Measurements from ENCODE around the gene NEK6.

NEK6 gene

GRCh38 chr9:124384210-124384609 lies 126.5 kb downstream of the NEK6 start:
- no peak overlapping the region for H2BK12ac ChIP-seq (ENCODE audit: low read length in 2 of 2)
- no peaks in the 10 kb centered on the region for H3K27me3 ChIP-seq (ENCODE audit: control insufficient read depth in 1 of 2, insufficient read depth in 1 of 2, low read length in 2 of 2)
- peaks cover 15 to 43% of the 10 kb centered on the region in 2 experiments for H3K36me3 ChIP-seq (ENCODE audit: control insufficient read depth in 1 of 2, insufficient read depth in 2 of 2, low read depth in 1 of 2, low read length in 2 of 2)
- no peaks in the 10 kb centered on the region for H3K9me3 ChIP-seq (ENCODE audit: control insufficient read depth, low read length)
- no peak overlapping the region for H3K14ac ChIP-seq (ENCODE audit: low read length in 2 of 2)
- H3K27ac ChIP-seq (ENCODE audit: low read length, poor library complexity, severe bottlenecking) = no peak overlapping the region
- H3K79me1 ChIP-seq (replicated peaks; ENCODE audit: low read length, poor library complexity, severe bottlenecking) = peaks cover 27% of the 10 kb centered on the region
- H3K23ac ChIP-seq (ENCODE audit: low read length in 2 of 2) = no peak overlapping the region
- no peak overlapping the region for H3K4me3 ChIP-seq (ENCODE audit: insufficient read depth in 1 of 2, low read depth in 1 of 2, low read length in 2 of 2)
- no peak overlapping the region for H2AK5ac ChIP-seq (ENCODE audit: low read length, severe bottlenecking)
- DNase-seq = no peak
- H3K4ac ChIP-seq (ENCODE audit: low read depth in 1 of 2, low read length in 2 of 2) = no peak overlapping the region
- no peak overlapping the region for H3K9ac ChIP-seq (ENCODE audit: low read length)
- no peak overlapping the region for H4K8ac ChIP-seq (ENCODE audit: low read length)
- H2BK5ac ChIP-seq (ENCODE audit: low read depth, low read length, poor library complexity, severe bottlenecking) = no peak overlapping the region
- H3K4me1 ChIP-seq (ENCODE audit: control insufficient read depth, insufficient read depth, low read depth, low read length) = peaks cover 11% of the 10 kb centered on the region
- H2BK120ac ChIP-seq (ENCODE audit: low read depth, low read length) = no peak overlapping the region
- no peak overlapping the region for H4K91ac ChIP-seq (ENCODE audit: low read length)
- no peak overlapping the region for H2AFZ ChIP-seq (ENCODE audit: low read depth, low read length)
- H3K18ac ChIP-seq (ENCODE audit: low read depth in 1 of 2, low read length in 2 of 2) = no peak overlapping the region
- H2BK15ac ChIP-seq (ENCODE audit: low read depth, poor library complexity, severe bottlenecking) = no peak overlapping the region
- no peak overlapping the region for H3K4me2 ChIP-seq (ENCODE audit: low read length, poor library complexity, severe bottlenecking)
- over 99% methylated on average over 7 of the region's 7 CpGs for WGBS

DNA sequence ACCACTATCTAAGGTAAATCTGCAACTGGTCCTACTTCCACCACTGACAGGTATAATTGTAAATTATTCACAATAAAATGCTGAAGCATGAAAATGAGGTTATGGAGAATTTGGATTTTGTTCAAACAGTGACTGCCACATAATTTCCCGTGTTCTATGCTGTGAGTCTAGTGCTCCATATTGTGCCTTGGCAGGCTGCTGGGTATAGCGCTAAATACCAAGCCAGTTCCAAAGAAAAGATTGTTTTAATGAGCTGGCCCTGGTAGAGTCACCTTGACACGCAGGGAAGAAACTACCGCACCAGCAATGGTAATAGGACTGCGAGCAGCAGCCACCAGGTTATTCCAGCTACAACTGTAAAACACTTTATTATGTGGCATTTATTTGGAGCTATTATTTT lies 127.1 kb downstream of the NEK6 start:
- Histone ChIP-seq H2BK12ac (ENCODE audit: low read length in 2 of 2) (no peak overlapping the region), H3K4me1 (ENCODE audit: control insufficient read depth, insufficient read depth, low read depth, low read length) (peaks cover 16% of the 10 kb centered on the region), H3K14ac (ENCODE audit: low read length in 2 of 2) (no peak overlapping the region), H2BK120ac (ENCODE audit: low read depth, low read length) (no peak overlapping the region), H2BK5ac (ENCODE audit: low read depth, low read length, poor library complexity, severe bottlenecking) (no peak overlapping the region), H2BK15ac (ENCODE audit: low read depth, poor library complexity, severe bottlenecking) (no peak overlapping the region), H3K27ac (ENCODE audit: low read length, poor library complexity, severe bottlenecking) (no peak overlapping the region), H3K23ac (ENCODE audit: low read length in 2 of 2) (no peak overlapping the region), H3K36me3 (ENCODE audit: control insufficient read depth in 1 of 2, insufficient read depth in 2 of 2, low read depth in 1 of 2, low read length in 2 of 2) (peaks cover 17 to 37% of the 10 kb centered on the region in 2 experiments), H3K4me2 (ENCODE audit: low read length, poor library complexity, severe bottlenecking) (no peak overlapping the region), H3K4me3 (ENCODE audit: insufficient read depth in 1 of 2, low read depth in 1 of 2, low read length in 2 of 2) (no peak overlapping the region), H3K79me1 (replicated peaks; ENCODE audit: low read length, poor library complexity, severe bottlenecking) (peaks cover 24% of the 10 kb centered on the region), H4K8ac (ENCODE audit: low read length) (no peak overlapping the region), H3K4ac (ENCODE audit: low read depth in 1 of 2, low read length in 2 of 2) (no peak overlapping the region), H3K9ac (ENCODE audit: low read length) (no peak overlapping the region), H2AK5ac (ENCODE audit: low read length, severe bottlenecking) (no peak overlapping the region), H3K27me3 (ENCODE audit: control insufficient read depth in 1 of 2, insufficient read depth in 1 of 2, low read length in 2 of 2) (no peaks in the 10 kb centered on the region), H2AFZ (ENCODE audit: low read depth, low read length) (no peak overlapping the region), H3K18ac (ENCODE audit: low read depth in 1 of 2, low read length in 2 of 2) (no peak overlapping the region), H4K91ac (ENCODE audit: low read length) (no peak overlapping the region), H3K9me3 (ENCODE audit: control insufficient read depth, low read length) (no peaks in the 10 kb centered on the region)
- DNase-seq = no peak
- WGBS = over 99% methylated on average over 4 of the region's 5 CpGs

- Histone ChIP-seq H2AK5ac (ENCODE audit: low read length, severe bottlenecking) (no peak overlapping the region), H2AFZ (ENCODE audit: low read depth, low read length) (no peak overlapping the region), H4K91ac (ENCODE audit: low read length) (no peak overlapping the region), H3K27me3 (ENCODE audit: control insufficient read depth in 1 of 2, insufficient read depth in 1 of 2, low read length in 2 of 2) (no peaks in the 10 kb centered on the region), H3K27ac (ENCODE audit: low read length, poor library complexity, severe bottlenecking) (no peak overlapping the region), H3K9me3 (ENCODE audit: control insufficient read depth, low read length) (no peaks in the 10 kb centered on the region), H3K4me2 (ENCODE audit: low read length, poor library complexity, severe bottlenecking) (no peak overlapping the region), H3K4me3 (ENCODE audit: insufficient read depth in 1 of 2, low read depth in 1 of 2, low read length in 2 of 2) (no peak overlapping the region), H2BK15ac (ENCODE audit: low read depth, poor library complexity, severe bottlenecking) (no peak overlapping the region), H2BK5ac (ENCODE audit: low read depth, low read length, poor library complexity, severe bottlenecking) (no peak overlapping the region), H3K79me1 (replicated peaks; ENCODE audit: low read length, poor library complexity, severe bottlenecking) (peaks cover 19% of the 10 kb centered on the region), H2BK12ac (ENCODE audit: low read length in 2 of 2) (no peak overlapping the region), H3K9ac (ENCODE audit: low read length) (no peak overlapping the region), H3K4ac (ENCODE audit: low read depth in 1 of 2, low read length in 2 of 2) (no peak overlapping the region), H3K36me3 (ENCODE audit: control insufficient read depth in 1 of 2, insufficient read depth in 2 of 2, low read depth in 1 of 2, low read length in 2 of 2) (peaks cover 15 to 33% of the 10 kb centered on the region in 2 experiments), H3K14ac (ENCODE audit: low read length in 2 of 2) (no peak overlapping the region), H3K18ac (ENCODE audit: low read depth in 1 of 2, low read length in 2 of 2) (no peak overlapping the region), H3K4me1 (ENCODE audit: control insufficient read depth, insufficient read depth, low read depth, low read length) (peaks cover 16% of the 10 kb centered on the region), H4K8ac (ENCODE audit: low read length) (no peak overlapping the region), H3K23ac (ENCODE audit: low read length in 2 of 2) (no peak overlapping the region), H2BK120ac (ENCODE audit: low read depth, low read length) (no peak overlapping the region)
- 82% methylated on average over 5 of the region's 7 CpGs for WGBS
- DNase-seq = no peak
Observed at GRCh38 chr9:124385623-124386022, 127.9 kb downstream of the NEK6 start.

- Histone ChIP-seq H3K4ac (ENCODE audit: low read depth in 1 of 2, low read length in 2 of 2) (no peak overlapping the region), H3K27me3 (ENCODE audit: control insufficient read depth in 1 of 2, insufficient read depth in 1 of 2, low read length in 2 of 2) (no peaks in the 10 kb centered on the region), H2AFZ (ENCODE audit: low read depth, low read length) (no peak overlapping the region), H3K79me1 (replicated peaks; ENCODE audit: low read length, poor library complexity, severe bottlenecking) (peaks cover 19% of the 10 kb centered on the region), H4K91ac (ENCODE audit: low read length) (no peak overlapping the region), H3K9ac (ENCODE audit: low read length) (no peak overlapping the region), H3K4me2 (ENCODE audit: low read length, poor library complexity, severe bottlenecking) (no peak overlapping the region), H3K36me3 (ENCODE audit: control insufficient read depth in 1 of 2, insufficient read depth in 2 of 2, low read depth in 1 of 2, low read length in 2 of 2) (peaks cover 15 to 29% of the 10 kb centered on the region in 2 experiments), H3K18ac (ENCODE audit: low read depth in 1 of 2, low read length in 2 of 2) (no peak overlapping the region), H2AK5ac (ENCODE audit: low read length, severe bottlenecking) (no peak overlapping the region), H4K8ac (ENCODE audit: low read length) (no peak overlapping the region), H3K14ac (ENCODE audit: low read length in 2 of 2) (no peak overlapping the region), H2BK5ac (ENCODE audit: low read depth, low read length, poor library complexity, severe bottlenecking) (no peak overlapping the region), H2BK120ac (ENCODE audit: low read depth, low read length) (no peak overlapping the region), H2BK15ac (ENCODE audit: low read depth, poor library complexity, severe bottlenecking) (no peak overlapping the region), H3K23ac (ENCODE audit: low read length in 2 of 2) (no peak overlapping the region), H2BK12ac (ENCODE audit: low read length in 2 of 2) (no peak overlapping the region), H3K4me1 (ENCODE audit: control insufficient read depth, insufficient read depth, low read depth, low read length) (peaks cover 18% of the 10 kb centered on the region), H3K4me3 (ENCODE audit: insufficient read depth in 1 of 2, low read depth in 1 of 2, low read length in 2 of 2) (no peak overlapping the region), H3K9me3 (ENCODE audit: control insufficient read depth, low read length) (no peaks in the 10 kb centered on the region), H3K27ac (ENCODE audit: low read length, poor library complexity, severe bottlenecking) (no peak overlapping the region)
- whole genome bisulfite sequencing = 83% methylated on average over 3 of the region's 3 CpGs
- DNase-seq = peak; percentile 50
Observed at GRCh38 chr9:124386201-124386600, 128.5 kb downstream of the NEK6 start.

Measured in mesenchymal stem cell (in vitro differentiated cells and primary cell).